Measurements from ENCODE around the gene CASP7.

GRCh38 chr10:113651898-113652297, 27.8 kb upstream of the CASP7 start:
- no peak for TF ChIP-seq CTCF (IDR thresholded peaks at IDR 0.05; ENCODE audit: poor library complexity, severe bottlenecking)
- TF ChIP-seq EZH2 (IDR thresholded peaks at IDR 0.05; ENCODE audit: borderline replicate concordance, insufficient read depth, low read length, poor library complexity, severe bottlenecking), result no peak
